ENCODE results near the gene SMG6.
"Not testable (repeated sequence)": the region's sequence is repeated elsewhere in the genome, so short reads cannot be mapped to it uniquely, and the experiment has no call there.

Gene SMG6

DNA sequence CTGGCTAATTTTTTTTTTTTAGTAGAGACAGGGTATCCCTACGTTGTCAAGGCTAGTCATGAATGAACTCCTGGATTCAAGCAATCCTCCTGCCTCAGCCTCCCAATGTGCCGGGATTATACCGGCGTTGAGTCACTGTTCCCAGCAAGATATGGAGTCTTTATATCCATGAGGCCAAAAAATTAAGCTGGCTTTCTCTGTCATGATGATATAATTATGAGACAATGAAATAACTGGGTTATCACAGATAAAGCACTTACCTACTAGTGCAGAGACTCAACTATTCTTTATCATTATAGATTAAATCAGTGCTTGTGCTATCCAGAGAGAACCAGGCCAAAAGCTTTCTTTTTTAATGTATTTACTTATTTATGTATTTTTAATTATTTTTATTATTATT, 36.2 kb downstream of the SMG6 start:
- no peak for DNase-seq
- peaks cover 34% of the 10 kb centered on the region for H3K79me1 ChIP-seq (replicated peaks; ENCODE audit: low read length, poor library complexity, severe bottlenecking)

DNA sequence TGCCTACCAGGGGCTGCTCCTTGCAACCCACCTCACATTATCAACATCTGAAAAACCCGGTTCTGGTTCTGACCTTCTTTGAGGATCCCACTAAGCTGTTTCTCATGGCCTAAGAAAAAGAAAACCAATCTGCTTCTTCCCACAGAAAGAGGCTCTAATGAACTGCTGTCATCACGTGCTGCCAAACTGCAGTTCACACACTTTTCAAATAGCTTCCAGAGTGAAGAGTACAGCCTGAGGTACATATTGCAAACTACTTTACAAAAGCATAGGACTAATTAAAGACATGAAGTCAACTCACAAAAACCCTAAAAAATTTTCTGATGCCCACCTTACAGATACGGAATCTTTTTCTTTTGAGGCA, 36.7 kb downstream of the SMG6 start:
- no peak overlapping the region for H3K27ac ChIP-seq (ENCODE audit: low read length, poor library complexity, severe bottlenecking)
- H2BK5ac ChIP-seq (ENCODE audit: low read depth, low read length, poor library complexity, severe bottlenecking) = no peak overlapping the region
- no peak overlapping the region for H2AK5ac ChIP-seq (ENCODE audit: low read length, severe bottlenecking)
- no peak overlapping the region for H4K8ac ChIP-seq (ENCODE audit: low read length)
- peaks cover 1% of the 10 kb centered on the region for H3K4me1 ChIP-seq (ENCODE audit: control insufficient read depth, insufficient read depth, low read depth, low read length)
- H2BK12ac ChIP-seq (ENCODE audit: low read length in 2 of 2) = no peak overlapping the region
- H4K91ac ChIP-seq (ENCODE audit: low read length) = no peak overlapping the region
- 80% methylated on average over 3 of the region's 3 CpGs for WGBS
- H3K18ac ChIP-seq (ENCODE audit: low read depth in 1 of 2, low read length in 2 of 2) = no peak overlapping the region
- H3K27me3 ChIP-seq (ENCODE audit: control insufficient read depth in 1 of 2, insufficient read depth in 1 of 2, low read length in 2 of 2) = no peaks in the 10 kb centered on the region
- H2AFZ ChIP-seq (ENCODE audit: low read depth, low read length) = no peak overlapping the region
- H3K9me3 ChIP-seq (ENCODE audit: control insufficient read depth, low read length) = no peaks in the 10 kb centered on the region
- H3K14ac ChIP-seq (ENCODE audit: low read length in 2 of 2) = no peak overlapping the region
- H3K79me1 ChIP-seq (replicated peaks; ENCODE audit: low read length, poor library complexity, severe bottlenecking) = peaks cover 29% of the 10 kb centered on the region
- no peak overlapping the region for H3K4me3 ChIP-seq (ENCODE audit: insufficient read depth in 1 of 2, low read depth in 1 of 2, low read length in 2 of 2)
- H3K4me2 ChIP-seq (ENCODE audit: low read length, poor library complexity, severe bottlenecking) = no peak overlapping the region
- no peak overlapping the region for H3K4ac ChIP-seq (ENCODE audit: low read depth in 1 of 2, low read length in 2 of 2)
- no peak overlapping the region for H2BK120ac ChIP-seq (ENCODE audit: low read depth, low read length)
- no peak overlapping the region for H3K23ac ChIP-seq (ENCODE audit: low read length in 2 of 2)
- DNase-seq = no peak
- H2BK15ac ChIP-seq (ENCODE audit: low read depth, poor library complexity, severe bottlenecking) = no peak overlapping the region
- peaks cover 26 to 37% of the 10 kb centered on the region in 2 experiments for H3K36me3 ChIP-seq (ENCODE audit: control insufficient read depth in 1 of 2, insufficient read depth in 2 of 2, low read depth in 1 of 2, low read length in 2 of 2)
- H3K9ac ChIP-seq (ENCODE audit: low read length) = no peak overlapping the region

More for the DNA sequence above, 36.2 kb downstream of the SMG6 start:
- Histone ChIP-seq H3K23ac (ENCODE audit: low read length in 2 of 2) (no peak overlapping the region), H3K4me2 (ENCODE audit: low read length, poor library complexity, severe bottlenecking) (no peak overlapping the region), H4K8ac (ENCODE audit: low read length) (no peak overlapping the region), H3K4me3 (ENCODE audit: insufficient read depth in 1 of 2, low read depth in 1 of 2, low read length in 2 of 2) (no peak overlapping the region), H2AK5ac (ENCODE audit: low read length, severe bottlenecking) (no peak overlapping the region), H3K27me3 (ENCODE audit: control insufficient read depth in 1 of 2, insufficient read depth in 1 of 2, low read length in 2 of 2) (no peaks in the 10 kb centered on the region), H3K9ac (ENCODE audit: low read length) (no peak overlapping the region), H2BK12ac (ENCODE audit: low read length in 2 of 2) (no peak overlapping the region), H2AFZ (ENCODE audit: low read depth, low read length) (no peak overlapping the region), H3K4me1 (ENCODE audit: control insufficient read depth, insufficient read depth, low read depth, low read length) (peaks cover 1% of the 10 kb centered on the region), H2BK5ac (ENCODE audit: low read depth, low read length, poor library complexity, severe bottlenecking) (no peak overlapping the region), H3K36me3 (ENCODE audit: control insufficient read depth in 1 of 2, insufficient read depth in 2 of 2, low read depth in 1 of 2, low read length in 2 of 2) (peaks cover 26 to 42% of the 10 kb centered on the region in 2 experiments), H3K18ac (ENCODE audit: low read depth in 1 of 2, low read length in 2 of 2) (no peak overlapping the region), H3K9me3 (ENCODE audit: control insufficient read depth, low read length) (no peaks in the 10 kb centered on the region), H3K27ac (ENCODE audit: low read length, poor library complexity, severe bottlenecking) (no peak overlapping the region), H3K14ac (ENCODE audit: low read length in 2 of 2) (no peak overlapping the region), H2BK120ac (ENCODE audit: low read depth, low read length) (no peak overlapping the region), H4K91ac (ENCODE audit: low read length) (no peak overlapping the region), H3K4ac (ENCODE audit: low read depth in 1 of 2, low read length in 2 of 2) (no peak overlapping the region), H2BK15ac (ENCODE audit: low read depth, poor library complexity, severe bottlenecking) (no peak overlapping the region)
- 86% methylated on average over 4 of the region's 4 CpGs for WGBS

DNA sequence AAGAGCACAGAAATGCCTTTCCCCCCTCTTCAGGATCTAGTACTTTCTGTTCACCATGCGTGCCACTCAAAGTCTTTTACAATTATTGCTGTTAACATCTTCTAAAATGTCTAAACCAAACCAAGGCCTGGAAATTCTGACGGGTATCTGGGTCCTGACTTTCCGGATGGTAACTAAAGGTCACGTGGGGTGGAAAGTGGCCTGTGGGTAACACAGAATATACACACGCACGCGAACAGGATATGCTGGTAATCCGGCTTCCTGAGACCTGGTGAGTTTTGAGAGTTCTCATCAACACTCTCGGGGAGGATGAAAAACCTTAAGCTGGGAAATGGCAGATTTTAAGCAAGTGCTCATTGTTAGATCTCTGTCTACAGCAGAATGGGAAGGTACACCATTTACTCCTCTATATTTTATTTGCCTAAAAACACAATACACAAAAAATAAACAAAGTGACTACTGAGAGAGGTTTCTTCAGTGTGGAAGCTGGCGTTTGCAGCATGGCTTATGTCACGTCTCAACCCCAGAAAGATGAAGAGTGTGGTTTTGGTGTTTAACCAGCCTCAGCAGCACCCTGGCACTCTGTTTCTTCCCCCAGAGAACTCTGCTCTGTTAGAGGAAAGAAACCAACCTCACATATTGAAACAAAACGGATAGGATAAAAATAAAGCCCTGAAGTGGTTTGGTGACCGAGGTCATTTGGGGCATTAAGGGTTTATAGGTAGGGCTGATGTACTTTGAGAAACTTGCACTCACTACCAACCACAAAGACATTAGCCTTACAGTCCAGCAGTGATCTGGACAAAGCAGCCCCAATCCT, 37.3 kb downstream of the SMG6 start:
- peak; percentile 44 for DNase-seq
- no peak overlapping the region for H2BK5ac ChIP-seq (ENCODE audit: low read depth, low read length, poor library complexity, severe bottlenecking)
- no peak overlapping the region for H3K23ac ChIP-seq (ENCODE audit: low read length in 2 of 2)
- no peak overlapping the region for H3K4me2 ChIP-seq (ENCODE audit: low read length, poor library complexity, severe bottlenecking)
- H4K91ac ChIP-seq (ENCODE audit: low read length) = no peak overlapping the region
- H3K18ac ChIP-seq (ENCODE audit: low read depth in 1 of 2, low read length in 2 of 2) = no peak overlapping the region
- no peaks in the 10 kb centered on the region for H3K27me3 ChIP-seq (ENCODE audit: control insufficient read depth in 1 of 2, insufficient read depth in 1 of 2, low read length in 2 of 2)
- peaks cover 28% of the 10 kb centered on the region for H3K79me1 ChIP-seq (replicated peaks; ENCODE audit: low read length, poor library complexity, severe bottlenecking)
- no peak overlapping the region for H3K27ac ChIP-seq (ENCODE audit: low read length, poor library complexity, severe bottlenecking)
- no peak overlapping the region for H2BK15ac ChIP-seq (ENCODE audit: low read depth, poor library complexity, severe bottlenecking)
- WGBS = 91% methylated on average over 7 of the region's 13 CpGs
- no peak overlapping the region for H4K8ac ChIP-seq (ENCODE audit: low read length)
- H3K4me3 ChIP-seq (ENCODE audit: insufficient read depth in 1 of 2, low read depth in 1 of 2, low read length in 2 of 2) = no peak overlapping the region
- H3K36me3 ChIP-seq (ENCODE audit: control insufficient read depth in 1 of 2, insufficient read depth in 2 of 2, low read depth in 1 of 2, low read length in 2 of 2) = peaks cover 26 to 37% of the 10 kb centered on the region in 2 experiments
- no peak overlapping the region for H2BK12ac ChIP-seq (ENCODE audit: low read length in 2 of 2)
- no peak overlapping the region for H3K9ac ChIP-seq (ENCODE audit: low read length)
- H2AK5ac ChIP-seq (ENCODE audit: low read length, severe bottlenecking) = no peak overlapping the region
- peaks cover 1% of the 10 kb centered on the region for H3K4me1 ChIP-seq (ENCODE audit: control insufficient read depth, insufficient read depth, low read depth, low read length)
- no peak overlapping the region for H3K4ac ChIP-seq (ENCODE audit: low read depth in 1 of 2, low read length in 2 of 2)
- no peak overlapping the region for H2AFZ ChIP-seq (ENCODE audit: low read depth, low read length)
- no peak overlapping the region for H3K14ac ChIP-seq (ENCODE audit: low read length in 2 of 2)
- no peak overlapping the region for H2BK120ac ChIP-seq (ENCODE audit: low read depth, low read length)
- no peaks in the 10 kb centered on the region for H3K9me3 ChIP-seq (ENCODE audit: control insufficient read depth, low read length)

DNA sequence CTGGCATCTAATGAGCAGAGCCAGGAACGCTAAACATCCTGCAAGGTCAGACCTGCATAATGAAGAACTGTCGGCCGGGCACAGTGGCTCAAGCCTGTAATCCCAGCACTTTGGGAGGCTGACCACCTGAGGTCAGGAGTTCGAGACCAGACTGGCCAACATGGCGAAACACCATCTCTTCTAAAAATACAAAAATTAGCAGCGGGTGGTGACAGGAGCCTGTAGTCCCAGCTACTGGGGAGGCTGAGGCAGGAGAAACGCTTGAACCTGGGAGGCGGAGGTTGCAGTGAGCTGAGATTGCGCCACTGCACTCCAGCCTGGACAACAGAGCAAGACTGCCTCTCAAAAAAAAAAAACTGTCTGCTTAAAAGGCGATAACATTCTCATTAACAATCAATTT, 38.4 kb downstream of the SMG6 start:
- not testable (repeated sequence) for H3K9ac ChIP-seq (ENCODE audit: low read length); H2BK12ac ChIP-seq (ENCODE audit: low read length in 2 of 2); H3K18ac ChIP-seq (ENCODE audit: low read depth in 1 of 2, low read length in 2 of 2); H3K14ac ChIP-seq (ENCODE audit: low read length in 2 of 2); H3K4me3 ChIP-seq (ENCODE audit: insufficient read depth in 1 of 2, low read depth in 1 of 2, low read length in 2 of 2); H3K4me1 ChIP-seq (ENCODE audit: control insufficient read depth, insufficient read depth, low read depth, low read length); H3K4me2 ChIP-seq (ENCODE audit: low read length, poor library complexity, severe bottlenecking); H4K91ac ChIP-seq (ENCODE audit: low read length); H2AK5ac ChIP-seq (ENCODE audit: low read length, severe bottlenecking); H3K4ac ChIP-seq (ENCODE audit: low read depth in 1 of 2, low read length in 2 of 2); H2AFZ ChIP-seq (ENCODE audit: low read depth, low read length); DNase-seq; H3K9me3 ChIP-seq (ENCODE audit: control insufficient read depth, low read length); H4K8ac ChIP-seq (ENCODE audit: low read length); H2BK5ac ChIP-seq (ENCODE audit: low read depth, low read length, poor library complexity, severe bottlenecking); H2BK15ac ChIP-seq (ENCODE audit: low read depth, poor library complexity, severe bottlenecking); H2BK120ac ChIP-seq (ENCODE audit: low read depth, low read length); H3K27ac ChIP-seq (ENCODE audit: low read length, poor library complexity, severe bottlenecking); H3K27me3 ChIP-seq (ENCODE audit: control insufficient read depth in 1 of 2, insufficient read depth in 1 of 2, low read length in 2 of 2); H3K23ac ChIP-seq (ENCODE audit: low read length in 2 of 2)
- H3K79me1 ChIP-seq (replicated peaks; ENCODE audit: low read length, poor library complexity, severe bottlenecking) = peaks cover 28% of the 10 kb centered on the region
- H3K36me3 ChIP-seq (ENCODE audit: control insufficient read depth in 1 of 2, insufficient read depth in 2 of 2, low read depth in 1 of 2, low read length in 2 of 2) = peaks cover 26 to 30% of the 10 kb centered on the region in 2 experiments
- WGBS = 94% methylated on average over 10 of the region's 10 CpGs
